DMS 273 (cell line): ENCODE data around the gene CSF3R.
"Not testable (repeated sequence)": the region's sequence is repeated elsewhere in the genome, so short reads cannot be mapped to it uniquely, and the experiment has no call there.

Source experiments
- DNase-seq: peaks from one replicate; lab custom pipeline; 2025; ENCODE audit not compliant: unreplicated experiment; lab: John Stamatoyannopoulos, UW

The CSF3R gene

GRCh38 chr1:36513676-36514473 is 31.2 kb upstream of the CSF3R start:
- DNase-seq = no peak

- DNase-seq = no peak
Observed at GRCh38 chr1:36512842-36513241, 30.1 kb upstream of the CSF3R start.

GRCh38 chr1:36511804-36512798 is 29.4 kb upstream of the CSF3R start:
- DNase-seq = peak; percentile 18

GRCh38 chr1:36511220-36511619 is 28.5 kb upstream of the CSF3R start:
- DNase-seq = not testable (repeated sequence)

GRCh38 chr1:36510418-36510817 is 27.7 kb upstream of the CSF3R start:
- no peak for DNase-seq

- DNase-seq = no peak
Observed at GRCh38 chr1:36508257-36508656, 25.5 kb upstream of the CSF3R start.

- DNase-seq = no peak
Observed at GRCh38 chr1:36506276-36506920, 23.7 kb upstream of the CSF3R start.

- DNase-seq = no peak
Observed at GRCh38 chr1:36503733-36504132, 21.0 kb upstream of the CSF3R start.

- no peak for DNase-seq
Observed at GRCh38 chr1:36503159-36503558, 20.4 kb upstream of the CSF3R start.

- no peak for DNase-seq
Observed at GRCh38 chr1:36502616-36503015, 19.9 kb upstream of the CSF3R start.

- DNase-seq = not testable (repeated sequence)
Observed at GRCh38 chr1:36501911-36502310, 19.2 kb upstream of the CSF3R start.

- no peak for DNase-seq
Observed at GRCh38 chr1:36497207-36497606, 14.5 kb upstream of the CSF3R start.

GRCh38 chr1:36494971-36495370 is 12.3 kb upstream of the CSF3R start:
- no peak for DNase-seq

- DNase-seq = no peak
Observed at GRCh38 chr1:36493524-36493923, 10.8 kb upstream of the CSF3R start.

- DNase-seq = no peak
Observed at GRCh38 chr1:36492491-36492890, 9.8 kb upstream of the CSF3R start.

- DNase-seq = not testable (repeated sequence)
Observed at GRCh38 chr1:36489258-36490051, 6.7 kb upstream of the CSF3R start.

GRCh38 chr1:36487906-36488305 is 5.2 kb upstream of the CSF3R start:
- DNase-seq = no peak

- not testable (repeated sequence) for DNase-seq
Observed at GRCh38 chr1:36487336-36487725, 4.6 kb upstream of the CSF3R start.

GRCh38 chr1:36486439-36487335 is 4.0 kb upstream of the CSF3R start:
- DNase-seq = no peak

- no peak for DNase-seq
Observed at GRCh38 chr1:36486093-36486438, 3.4 kb upstream of the CSF3R start.
